Stimulated activated CD4-positive, alpha-beta T cell treated with anti-CD3 and anti-CD28 coated beads, Interleukin-4, amount 100 ng/mL, for 4 hours (primary cell): ENCODE results near the gene RAB19.
"Not testable (repeated sequence)": the region's sequence is repeated elsewhere in the genome, so short reads cannot be mapped to it uniquely, and the experiment has no call there.

Source experiments
- DNase-seq, 2 experiments: peaks; one replicate each; pipeline ENCODE4 v3.0.0-alpha.2; 2020

Gene RAB19

DNA sequence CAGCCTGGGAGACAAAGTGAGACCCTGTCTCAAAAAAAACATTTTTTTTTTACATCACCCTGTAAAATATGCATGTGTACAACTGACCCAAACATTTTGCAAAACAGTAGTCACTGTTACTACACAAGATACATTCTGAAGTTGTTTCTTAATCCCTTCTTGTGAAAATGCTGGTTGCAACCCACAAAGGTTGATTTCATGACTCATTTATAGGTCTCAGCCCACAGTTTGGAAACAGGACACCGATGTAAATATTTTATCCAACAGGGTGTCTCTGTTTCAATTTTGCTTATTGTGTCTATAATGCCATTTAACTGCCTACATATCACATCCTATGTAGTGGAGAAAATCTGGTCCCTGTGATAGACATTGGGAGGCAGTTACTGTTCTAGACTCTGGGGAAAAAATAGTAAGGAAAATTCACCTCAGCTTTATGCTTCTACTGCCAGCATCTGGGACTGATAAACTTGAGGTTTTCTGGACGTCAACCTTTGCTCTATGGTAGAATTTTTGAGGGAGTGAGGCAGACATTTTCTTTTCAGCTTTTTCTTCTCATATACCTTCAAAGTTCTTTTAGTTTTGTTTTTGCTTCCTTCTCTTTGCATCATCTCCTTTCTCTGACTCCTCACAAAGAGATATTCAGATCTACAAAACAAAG is 1.6 kb upstream of the RAB19 start:
- no peak for DNase-seq

DNA sequence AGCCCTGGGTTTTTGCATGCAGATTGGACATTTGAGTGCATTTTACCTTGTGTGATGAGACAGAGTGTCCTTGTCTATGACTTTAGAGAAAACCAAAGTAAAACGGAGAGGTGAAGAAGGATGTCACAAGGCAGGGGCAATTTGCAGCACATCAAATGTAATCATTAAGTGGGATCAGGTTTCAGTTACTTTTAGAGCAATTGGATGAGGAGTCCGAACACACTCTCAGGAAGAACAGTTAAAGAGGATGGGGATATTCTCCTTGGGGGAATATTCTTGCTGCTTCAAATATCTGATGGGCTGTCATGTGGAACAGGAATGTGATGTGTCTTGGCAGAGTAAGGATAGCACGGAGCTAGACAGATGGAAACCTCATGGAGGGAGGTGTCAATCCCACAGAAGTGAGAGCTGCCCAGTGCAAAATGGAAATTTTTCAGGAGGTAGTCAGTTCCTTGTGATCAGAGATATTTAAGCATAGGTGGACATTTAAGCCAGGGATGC is 757 bp downstream of the RAB19 start:
- no peak for DNase-seq

DNA sequence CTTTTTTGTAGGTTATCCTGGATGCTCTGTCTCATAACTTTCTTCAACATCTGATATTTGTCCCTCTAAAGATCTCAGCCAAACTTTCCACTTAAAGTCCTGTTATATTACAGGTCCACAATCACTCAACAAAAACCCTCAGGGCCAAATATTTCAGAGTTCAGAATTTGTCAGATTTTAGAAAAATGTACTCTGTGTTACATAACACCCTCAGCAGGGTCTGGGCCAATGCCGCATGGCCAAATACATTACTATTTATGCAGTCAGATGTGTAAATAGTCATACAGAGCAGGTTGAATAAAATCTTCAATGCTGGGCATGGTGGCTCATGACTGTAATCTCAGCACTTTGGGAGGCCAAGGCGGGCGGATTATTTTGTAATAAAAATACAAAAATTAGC is 11.5 kb downstream of the RAB19 start:
- no peak for DNase-seq

DNA sequence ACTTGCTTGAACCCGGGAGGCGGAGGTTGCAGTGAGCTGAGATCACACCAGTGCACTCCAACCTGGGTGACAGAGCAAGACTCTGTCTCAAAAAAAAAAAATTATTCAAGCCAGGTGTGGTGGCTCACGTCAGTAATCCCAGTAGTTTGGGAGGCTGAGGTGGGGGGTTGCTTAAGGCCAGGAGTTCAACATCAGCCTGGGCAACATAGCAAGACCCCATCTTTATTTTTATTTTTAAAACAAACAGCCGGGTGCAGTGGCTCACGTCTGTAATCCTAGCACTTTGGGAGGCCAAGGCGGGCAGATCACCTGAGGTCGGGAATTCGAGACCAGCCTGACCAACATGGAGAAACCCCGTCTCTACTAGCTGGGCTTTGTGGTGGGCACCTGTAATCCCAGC is 12.0 kb downstream of the RAB19 start:
- DNase-seq = not testable (repeated sequence)

GRCh38 chr7:140416560-140416959 is 12.7 kb downstream of the RAB19 start:
- DNase-seq = no peak

- no peak for DNase-seq
Observed at GRCh38 chr7:140417456-140418155, 13.7 kb downstream of the RAB19 start.

DNA sequence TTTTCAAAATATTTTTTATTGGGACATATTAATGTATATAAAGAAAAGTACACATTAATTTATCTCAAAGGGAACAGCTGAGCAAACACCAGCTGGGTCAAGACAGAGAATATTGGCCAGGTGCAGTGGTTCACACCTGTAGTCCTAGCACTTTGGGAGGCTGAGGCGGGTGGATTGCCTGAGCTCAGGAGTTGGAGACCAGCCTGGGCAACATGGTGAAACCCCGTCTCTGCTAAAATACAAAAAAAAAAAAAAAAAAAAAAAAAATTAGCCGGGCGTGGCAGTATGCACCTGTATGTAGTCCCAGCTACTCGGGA is 14.3 kb downstream of the RAB19 start:
- DNase-seq = not testable (repeated sequence)

GRCh38 chr7:140418653-140419052 is 14.8 kb downstream of the RAB19 start:
- DNase-seq = no peak

DNA sequence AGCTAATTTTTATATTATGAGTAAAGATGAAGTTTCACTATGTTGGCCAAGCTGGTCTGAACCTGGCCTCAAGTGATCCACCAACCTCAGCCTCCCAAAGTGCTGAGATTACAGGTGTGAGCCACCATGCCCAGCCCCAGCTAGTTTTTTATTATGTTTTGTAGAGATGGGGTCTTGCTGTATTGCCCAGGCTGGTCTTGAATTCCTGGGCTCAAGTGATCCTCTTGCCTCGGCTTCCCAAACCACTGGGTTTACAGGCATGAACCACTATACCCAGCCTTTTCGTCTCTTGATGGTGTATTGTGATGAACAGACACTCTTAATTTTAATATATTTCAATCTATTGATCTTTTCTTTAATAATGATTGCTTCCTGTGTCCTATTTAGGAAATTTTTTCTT is 17.7 kb downstream of the RAB19 start:
- DNase-seq = no peak

DNA sequence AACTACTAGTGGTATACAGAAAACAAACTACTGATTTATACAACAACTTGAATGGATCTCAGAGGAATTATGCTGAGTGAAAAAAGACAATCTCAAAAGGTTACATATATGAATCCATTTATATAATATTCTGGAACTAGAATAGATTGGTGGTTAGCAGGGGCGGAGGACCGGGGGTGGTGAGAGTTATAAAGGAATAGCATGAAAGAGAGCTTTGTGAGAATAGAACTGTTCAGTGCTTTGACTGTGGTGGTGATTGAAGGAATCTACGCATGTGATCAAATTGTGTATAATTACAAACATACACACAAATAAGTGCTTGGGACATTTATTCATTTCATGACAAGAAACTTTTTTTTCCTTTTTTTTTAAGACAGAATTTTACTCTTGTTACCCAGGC is 19.6 kb downstream of the RAB19 start:
- no peak for DNase-seq

- no peak for DNase-seq
Observed at GRCh38 chr7:140425718-140426117, 21.9 kb downstream of the RAB19 start.

GRCh38 chr7:140426130-140426529 is 22.3 kb downstream of the RAB19 start:
- no peak for DNase-seq

- no peak for DNase-seq
Observed at GRCh38 chr7:140433396-140433795, 29.5 kb downstream of the RAB19 start.

- DNase-seq = no peak
Observed at GRCh38 chr7:140435252-140435895, 31.5 kb downstream of the RAB19 start.

- no peak for DNase-seq
Observed at GRCh38 chr7:140439359-140439758, 35.5 kb downstream of the RAB19 start.

DNA sequence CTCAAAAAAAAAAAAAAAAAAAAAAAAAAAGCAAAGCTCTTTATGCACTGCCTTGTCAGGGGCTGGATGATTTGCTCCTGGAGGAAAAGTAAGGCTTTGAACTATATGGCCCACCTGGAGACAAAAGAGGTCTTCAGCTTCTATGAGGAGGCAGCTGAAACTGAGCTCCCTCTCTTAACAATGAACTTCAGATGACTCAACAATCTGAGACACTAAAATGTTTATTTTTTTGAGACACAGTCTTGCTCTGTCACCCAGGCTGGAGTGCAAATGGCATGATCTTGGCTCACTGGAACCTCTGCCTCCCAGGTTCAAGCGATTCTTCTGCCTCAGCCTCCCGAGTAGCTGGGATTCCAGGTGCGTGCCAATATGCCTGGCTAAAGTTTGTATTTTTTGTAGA is 36.7 kb downstream of the RAB19 start:
- no peak for DNase-seq

GRCh38 chr7:140441519-140441918 is 37.7 kb downstream of the RAB19 start:
- DNase-seq = no peak

DNA sequence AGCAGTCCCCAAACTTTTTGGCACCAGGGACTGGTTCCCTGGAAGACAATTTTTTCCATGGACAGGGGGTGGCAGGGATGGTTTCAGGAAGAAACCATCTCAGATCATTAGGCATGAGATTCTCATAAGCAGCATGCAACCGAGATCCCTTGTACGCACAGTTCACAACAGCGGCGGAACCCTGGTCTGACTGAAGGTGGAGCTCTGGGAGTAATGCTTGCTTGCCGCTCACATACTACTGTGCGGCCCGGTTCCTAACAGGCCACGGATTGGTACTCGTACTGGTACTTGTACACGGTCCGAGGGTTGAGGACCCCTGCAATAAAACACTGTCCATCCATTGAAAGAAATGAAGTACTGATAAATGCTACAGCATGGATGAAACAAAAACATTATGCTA is 42.6 kb downstream of the RAB19 start:
- no peak for DNase-seq

DNA sequence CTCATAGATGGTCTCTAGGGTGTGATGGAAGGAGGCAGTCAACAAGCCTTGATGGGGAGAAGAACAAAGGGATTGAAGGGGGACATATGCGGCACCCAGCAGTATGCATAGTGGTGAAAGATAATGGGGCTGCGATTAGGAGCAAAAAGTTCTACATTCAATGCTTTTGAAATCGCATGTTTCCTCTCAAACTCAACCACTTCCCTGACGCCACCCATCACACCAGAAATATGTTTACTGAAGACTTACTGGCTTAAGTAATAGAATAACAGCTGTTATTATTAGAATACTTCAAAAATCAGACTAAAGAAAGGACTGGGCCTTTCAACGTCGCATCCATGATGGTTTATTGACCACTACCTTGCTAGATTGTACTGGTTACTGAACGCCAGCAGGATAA is 44.0 kb downstream of the RAB19 start:
- DNase-seq = no peak

- no peak for DNase-seq
Observed at GRCh38 chr7:140448781-140449480, 45.1 kb downstream of the RAB19 start.

- no peak for DNase-seq
Observed at GRCh38 chr7:140451716-140452115, 47.9 kb downstream of the RAB19 start.

DNA sequence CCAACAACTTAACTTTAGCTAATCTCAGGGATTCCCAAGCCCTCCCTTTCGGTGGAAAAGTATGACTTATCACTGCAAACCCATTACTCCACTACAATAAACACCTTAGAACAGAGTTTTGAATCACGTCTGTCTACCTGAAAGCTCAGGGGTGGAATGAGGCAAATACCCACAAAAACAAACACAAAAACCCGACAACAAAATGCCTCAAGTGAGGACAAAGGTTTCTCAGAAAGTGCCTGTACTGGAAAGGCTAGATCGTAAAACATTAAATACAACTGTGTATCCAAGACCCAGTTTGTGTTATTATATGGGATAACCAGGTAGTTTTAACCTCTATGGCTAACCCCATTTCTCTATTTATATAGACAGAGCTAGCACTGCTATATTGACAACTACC is 49.4 kb downstream of the RAB19 start:
- DNase-seq = no peak

- DNase-seq = not testable (repeated sequence)
Observed at GRCh38 chr7:140453785-140454656, 50.2 kb downstream of the RAB19 start.
